C4-2B (cell line): ENCODE data around the gene SRRM4.

ENCODE experiments used
- CTCF ChIP-seq: fragments of 450-650 bp; conservative IDR thresholded peaks from 2 replicates; pipeline ENCODE4 v1.5.1; 2017; ENCODE audit warnings: mild to moderate bottlenecking
- ZFX ChIP-seq: fragments of 450-650 bp; IDR thresholded peaks from 2 replicates; pipeline ENCODE4 v1.6.1; 2017

GRCh38 chr12:119201789-119202543 is 220.6 kb downstream of the SRRM4 start:
- TF ChIP-seq CTCF (no peak), ZFX (no peak)
